ENCODE measurements around the gene SH3D19. TPM values are rescaled to one million over a fixed set of nuclear protein-coding genes. Genes with fewer than 3 reads are reported as not detected.

Gene SH3D19
- total RNA-seq, 1 donor from 2014 or later: not detected

- H3K36me3 Mint-ChIP-seq (ENCODE audit: low read depth): no peaks in the 10 kb centered on the region
- H3K27me3 Mint-ChIP-seq (ENCODE audit: insufficient read depth): peaks cover 10% of the 10 kb centered on the region
- no peak for DNase-seq (ENCODE audit: low spot score)
- H3K27ac Mint-ChIP-seq: no peak overlapping the region
- no peak overlapping the region for H3K4me3 Mint-ChIP-seq
- H3K4me1 Mint-ChIP-seq (ENCODE audit: low read depth): no peaks in the 10 kb centered on the region
- no peaks in the 10 kb centered on the region for H3K9me3 Mint-ChIP-seq
- intact Hi-C loops (cut with micrococcal nuclease): no loop called here
These were observed 97.0 kb downstream of the SH3D19 start for GRCh38 chr4:151228189-151229119.

GRCh38 chr4:151227731-151228130 is 97.7 kb downstream of the SH3D19 start:
- Mint-ChIP-seq H3K4me1 (ENCODE audit: low read depth) (no peaks in the 10 kb centered on the region), H3K36me3 (ENCODE audit: low read depth) (no peaks in the 10 kb centered on the region), H3K9me3 (no peaks in the 10 kb centered on the region), H3K27me3 (ENCODE audit: insufficient read depth) (peaks cover 10% of the 10 kb centered on the region), H3K27ac (no peak overlapping the region), H3K4me3 (no peak overlapping the region)
- no peak for DNase-seq (ENCODE audit: low spot score)
- intact Hi-C loops (cut with micrococcal nuclease): no loop called here

- Mint-ChIP-seq H3K27me3 (ENCODE audit: insufficient read depth) (peaks cover 10% of the 10 kb centered on the region), H3K4me3 (no peak overlapping the region), H3K27ac (no peak overlapping the region), H3K9me3 (no peaks in the 10 kb centered on the region), H3K36me3 (ENCODE audit: low read depth) (no peaks in the 10 kb centered on the region), H3K4me1 (ENCODE audit: low read depth) (no peaks in the 10 kb centered on the region)
- no peak for DNase-seq (ENCODE audit: low spot score)
- intact Hi-C loops (cut with micrococcal nuclease): no loop called here
These were observed 98.2 kb downstream of the SH3D19 start for GRCh38 chr4:151227172-151227571.

- Mint-ChIP-seq H3K4me1 (ENCODE audit: low read depth) (no peaks in the 10 kb centered on the region), H3K27ac (no peak overlapping the region), H3K36me3 (ENCODE audit: low read depth) (no peaks in the 10 kb centered on the region), H3K9me3 (no peaks in the 10 kb centered on the region), H3K27me3 (ENCODE audit: insufficient read depth) (peaks cover 10% of the 10 kb centered on the region), H3K4me3 (no peak overlapping the region)
- intact Hi-C loops (cut with micrococcal nuclease): no loop called here
- DNase-seq (ENCODE audit: low spot score): no peak
These were observed 99.1 kb downstream of the SH3D19 start for GRCh38 chr4:151226004-151226932.

GRCh38 chr4:151223465-151223864 is 101.9 kb downstream of the SH3D19 start:
- no peak overlapping the region for H3K4me3 Mint-ChIP-seq
- H3K27me3 Mint-ChIP-seq (ENCODE audit: insufficient read depth): peaks cover 21% of the 10 kb centered on the region
- intact Hi-C loops (cut with micrococcal nuclease): no loop called here
- no peak for DNase-seq (ENCODE audit: low spot score)
- no peaks in the 10 kb centered on the region for H3K9me3 Mint-ChIP-seq
- H3K36me3 Mint-ChIP-seq (ENCODE audit: low read depth): no peaks in the 10 kb centered on the region
- H3K4me1 Mint-ChIP-seq (ENCODE audit: low read depth): no peaks in the 10 kb centered on the region
- H3K27ac Mint-ChIP-seq: no peak overlapping the region

- intact Hi-C loops (cut with micrococcal nuclease): no loop called here
- H3K4me1 Mint-ChIP-seq (ENCODE audit: low read depth): no peaks in the 10 kb centered on the region
- peaks cover 18% of the 10 kb centered on the region for H3K27me3 Mint-ChIP-seq (ENCODE audit: insufficient read depth)
- no peak for DNase-seq (ENCODE audit: low spot score)
- H3K36me3 Mint-ChIP-seq (ENCODE audit: low read depth): no peaks in the 10 kb centered on the region
- H3K4me3 Mint-ChIP-seq: no peak overlapping the region
- no peaks in the 10 kb centered on the region for H3K9me3 Mint-ChIP-seq
- H3K27ac Mint-ChIP-seq: no peak overlapping the region
These were observed 105.5 kb downstream of the SH3D19 start for GRCh38 chr4:151219948-151220347.

- intact Hi-C loops (cut with micrococcal nuclease): no loop called here
- Mint-ChIP-seq H3K27me3 (ENCODE audit: insufficient read depth) (peaks cover 18% of the 10 kb centered on the region), H3K36me3 (ENCODE audit: low read depth) (no peaks in the 10 kb centered on the region), H3K9me3 (no peaks in the 10 kb centered on the region), H3K4me3 (no peak overlapping the region), H3K27ac (no peak overlapping the region), H3K4me1 (ENCODE audit: low read depth) (no peaks in the 10 kb centered on the region)
- DNase-seq (ENCODE audit: low spot score): no peak
These were observed 106.3 kb downstream of the SH3D19 start for GRCh38 chr4:151219091-151219490.

- Mint-ChIP-seq H3K9me3 (no peaks in the 10 kb centered on the region), H3K36me3 (ENCODE audit: low read depth) (no peaks in the 10 kb centered on the region), H3K27me3 (ENCODE audit: insufficient read depth) (peaks cover 19% of the 10 kb centered on the region), H3K4me1 (ENCODE audit: low read depth) (no peaks in the 10 kb centered on the region), H3K27ac (no peak overlapping the region), H3K4me3 (no peak overlapping the region)
- no peak for DNase-seq (ENCODE audit: low spot score)
- intact Hi-C loops (cut with micrococcal nuclease): no loop called here
These were observed 107.1 kb downstream of the SH3D19 start for GRCh38 chr4:151218343-151218742.

GRCh38 chr4:151217326-151217725 is 108.1 kb downstream of the SH3D19 start:
- H3K36me3 Mint-ChIP-seq (ENCODE audit: low read depth): no peaks in the 10 kb centered on the region
- H3K27ac Mint-ChIP-seq: no peak overlapping the region
- no peak for DNase-seq (ENCODE audit: low spot score)
- H3K4me3 Mint-ChIP-seq: no peak overlapping the region
- H3K27me3 Mint-ChIP-seq (ENCODE audit: insufficient read depth): peaks cover 19% of the 10 kb centered on the region
- intact Hi-C loops (cut with micrococcal nuclease): no loop called here
- H3K4me1 Mint-ChIP-seq (ENCODE audit: low read depth): no peaks in the 10 kb centered on the region
- H3K9me3 Mint-ChIP-seq: no peaks in the 10 kb centered on the region

- Mint-ChIP-seq H3K27me3 (ENCODE audit: insufficient read depth) (peaks cover 14% of the 10 kb centered on the region), H3K4me3 (no peak overlapping the region), H3K36me3 (ENCODE audit: low read depth) (no peaks in the 10 kb centered on the region), H3K27ac (no peak overlapping the region), H3K4me1 (ENCODE audit: low read depth) (no peaks in the 10 kb centered on the region), H3K9me3 (no peaks in the 10 kb centered on the region)
- no peak for DNase-seq (ENCODE audit: low spot score)
- intact Hi-C loops (cut with micrococcal nuclease): no loop called here
These were observed 110.1 kb downstream of the SH3D19 start for GRCh38 chr4:151215295-151215694.

GRCh38 chr4:151207868-151208267 is 117.5 kb downstream of the SH3D19 start:
- Mint-ChIP-seq H3K9me3 (no peaks in the 10 kb centered on the region), H3K4me3 (no peak overlapping the region), H3K27me3 (ENCODE audit: insufficient read depth) (peaks cover 2% of the 10 kb centered on the region), H3K27ac (no peak overlapping the region), H3K4me1 (ENCODE audit: low read depth) (no peaks in the 10 kb centered on the region), H3K36me3 (ENCODE audit: low read depth) (no peaks in the 10 kb centered on the region)
- no peak for DNase-seq (ENCODE audit: low spot score)
- intact Hi-C loops (cut with micrococcal nuclease): no loop called here

- intact Hi-C loops (cut with micrococcal nuclease): no loop called here
- Mint-ChIP-seq H3K36me3 (ENCODE audit: low read depth) (no peaks in the 10 kb centered on the region), H3K27ac (no peak overlapping the region), H3K4me3 (no peak overlapping the region), H3K9me3 (no peaks in the 10 kb centered on the region), H3K27me3 (ENCODE audit: insufficient read depth) (peaks cover 2% of the 10 kb centered on the region), H3K4me1 (ENCODE audit: low read depth) (no peaks in the 10 kb centered on the region)
- no peak for DNase-seq (ENCODE audit: low spot score)
These were observed 118.2 kb downstream of the SH3D19 start for GRCh38 chr4:151207186-151207585.
